Measurements from ENCODE around the gene ZER1. TPM values are rescaled to one million over a fixed set of nuclear protein-coding genes. Genes with fewer than 3 reads are reported as not detected.

ZER1 gene
- polyA plus RNA-seq, 1 experiment: 28.0 TPM

DNA sequence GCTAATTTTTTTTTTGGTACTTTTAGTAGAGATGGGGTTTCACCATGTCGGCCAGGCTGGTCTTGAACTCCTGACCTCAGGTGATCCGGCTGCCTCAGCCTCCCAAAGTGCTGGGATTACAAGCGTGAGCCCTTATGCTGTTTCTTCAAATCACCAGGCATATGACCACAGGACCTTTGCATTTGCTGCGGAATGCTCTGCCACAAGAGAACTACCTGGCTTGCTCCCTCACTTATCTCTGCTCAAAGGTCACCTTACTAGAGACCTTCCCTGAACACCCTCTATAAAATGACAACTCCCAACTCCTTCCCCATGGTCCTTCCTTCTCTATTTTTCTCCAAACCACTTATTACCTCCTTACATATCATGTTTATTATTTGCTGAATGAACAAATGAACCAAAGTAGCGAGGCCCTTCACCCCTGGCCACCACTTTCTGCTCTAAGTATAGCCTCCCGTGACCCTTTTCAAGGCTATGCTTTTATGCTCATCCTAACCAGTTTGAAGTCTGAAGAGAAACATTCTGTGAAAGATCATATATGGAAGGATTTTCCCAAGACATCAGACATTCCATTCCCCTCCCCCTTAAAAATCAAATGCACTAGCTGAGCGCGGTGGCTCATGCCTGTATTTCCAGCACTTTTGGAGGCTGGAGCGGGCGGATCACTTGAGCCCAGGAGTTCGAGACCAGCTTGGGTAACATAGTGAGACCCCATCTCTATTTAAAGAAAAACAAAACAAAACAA is 1.3 kb downstream of the ZER1 start:
- Histone ChIP-seq H3K27me3 (ENCODE audit: control insufficient read depth, insufficient read depth, low read length) (no peaks in the 10 kb centered on the region), H3K9me3 (ENCODE audit: control insufficient read depth, insufficient read depth, low read length) (peaks cover under 1% of the 10 kb centered on the region), H3K4me3 (ENCODE audit: low read depth, low read length) (peak overlapping the region; percentile 99), H3K27ac (ENCODE audit: low read depth, low read length) (no peak overlapping the region)
- DNase-seq (ENCODE audit: low read depth, low spot score): no peak
- TF ChIP-seq, protein P1, sequence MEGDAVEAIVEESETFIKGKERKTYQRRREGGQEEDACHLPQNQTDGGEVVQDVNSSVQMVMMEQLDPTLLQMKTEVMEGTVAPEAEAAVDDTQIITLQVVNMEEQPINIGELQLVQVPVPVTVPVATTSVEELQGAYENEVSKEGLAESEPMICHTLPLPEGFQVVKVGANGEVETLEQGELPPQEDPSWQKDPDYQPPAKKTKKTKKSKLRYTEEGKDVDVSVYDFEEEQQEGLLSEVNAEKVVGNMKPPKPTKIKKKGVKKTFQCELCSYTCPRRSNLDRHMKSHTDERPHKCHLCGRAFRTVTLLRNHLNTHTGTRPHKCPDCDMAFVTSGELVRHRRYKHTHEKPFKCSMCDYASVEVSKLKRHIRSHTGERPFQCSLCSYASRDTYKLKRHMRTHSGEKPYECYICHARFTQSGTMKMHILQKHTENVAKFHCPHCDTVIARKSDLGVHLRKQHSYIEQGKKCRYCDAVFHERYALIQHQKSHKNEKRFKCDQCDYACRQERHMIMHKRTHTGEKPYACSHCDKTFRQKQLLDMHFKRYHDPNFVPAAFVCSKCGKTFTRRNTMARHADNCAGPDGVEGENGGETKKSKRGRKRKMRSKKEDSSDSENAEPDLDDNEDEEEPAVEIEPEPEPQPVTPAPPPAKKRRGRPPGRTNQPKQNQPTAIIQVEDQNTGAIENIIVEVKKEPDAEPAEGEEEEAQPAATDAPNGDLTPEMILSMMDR (IDR thresholded peaks at IDR 0.05; ENCODE audit: low read depth, low read length): no peak
- ChIA-PET CTCF (interaction anchor here (0.6 to 1.9 kb wide), 3 partner anchors 14 to 158 kb away, joined by 3 to 10 read pairs (median 4); partner anchors contain the start of gene ENDOG), POLR2A (interaction anchor here (1.1 kb wide), 1 partner anchor 19 kb away, joined by 3 read pairs; no protein-coding TSS in a partner anchor)

DNA sequence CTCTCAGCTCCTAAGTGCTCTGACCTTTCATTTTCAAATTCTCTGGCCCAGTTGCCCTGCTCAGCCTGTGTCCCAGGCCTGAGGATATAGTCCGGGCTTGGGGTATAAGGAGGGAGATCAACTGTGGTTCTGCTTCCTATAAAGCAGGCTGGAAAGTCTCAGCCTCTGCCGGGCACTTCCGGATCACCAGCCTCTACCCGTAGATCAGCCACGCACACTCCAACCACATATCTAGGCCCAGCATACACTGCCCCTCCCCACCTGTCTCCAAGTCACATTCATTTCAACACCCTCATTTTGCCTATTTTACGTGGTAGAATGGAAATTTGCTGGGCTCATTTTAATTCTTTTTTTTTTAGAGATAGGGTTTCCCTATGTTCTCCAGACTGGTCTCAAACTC is 3.1 kb downstream of the ZER1 start:
- TF ChIP-seq, protein P1 (IDR thresholded peaks at IDR 0.05; ENCODE audit: low read depth, low read length): no peak
- POLR2A ChIA-PET: interaction anchor here (0.5 kb wide), 1 partner anchor 32 kb away, joined by 7 read pairs; no protein-coding TSS in a partner anchor

DNA sequence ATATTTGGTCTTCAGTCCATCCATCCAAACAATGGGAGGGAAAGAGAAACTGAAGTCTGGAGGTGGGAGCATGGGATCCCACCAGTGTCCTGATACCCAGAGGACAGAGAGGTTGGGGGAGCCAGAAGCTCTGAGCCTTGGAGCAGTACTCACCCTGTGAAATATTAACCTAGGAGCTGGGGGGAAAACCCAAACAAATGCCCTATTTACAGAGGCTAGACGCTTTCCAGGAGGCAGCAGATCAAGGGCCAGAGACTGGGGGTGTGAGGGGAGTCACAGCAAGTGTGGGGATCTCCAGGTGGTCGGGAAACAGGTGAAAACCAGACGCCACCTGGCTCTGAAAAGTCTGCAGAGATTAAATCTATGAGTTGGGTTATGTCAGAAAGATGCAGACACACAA is 6.2 kb downstream of the ZER1 start:
- Histone ChIP-seq H3K27me3 (ENCODE audit: control insufficient read depth, insufficient read depth, low read length) (no peaks in the 10 kb centered on the region), H3K27ac (ENCODE audit: low read depth, low read length) (no peak overlapping the region), H3K4me3 (ENCODE audit: low read depth, low read length) (no peak overlapping the region), H3K9me3 (ENCODE audit: control insufficient read depth, insufficient read depth, low read length) (no peaks in the 10 kb centered on the region)
- POLR2A ChIA-PET: no interaction called here
- TF ChIP-seq, protein P1 (IDR thresholded peaks at IDR 0.05; ENCODE audit: low read depth, low read length): no peak
- DNase-seq (ENCODE audit: low read depth, low spot score): no peak
- CTCF ChIA-PET: interaction anchor here (1.6 kb wide), 1 partner anchor 53 kb away, joined by 6 read pairs; the partner anchor contains the start of gene ENDOG

More for the DNA sequence above, 3.1 kb downstream of the ZER1 start:
- CTCF ChIA-PET: no interaction called here
- no peak for DNase-seq (ENCODE audit: low read depth, low spot score)
- H3K27ac ChIP-seq (ENCODE audit: low read depth, low read length): no peak overlapping the region
- H3K9me3 ChIP-seq (ENCODE audit: control insufficient read depth, insufficient read depth, low read length): no peaks in the 10 kb centered on the region; the same call in 1 of the 2 replicates
- H3K27me3 ChIP-seq (ENCODE audit: control insufficient read depth, insufficient read depth, low read length): no peaks in the 10 kb centered on the region
- H3K4me3 ChIP-seq (ENCODE audit: low read depth, low read length): no peak overlapping the region

DNA sequence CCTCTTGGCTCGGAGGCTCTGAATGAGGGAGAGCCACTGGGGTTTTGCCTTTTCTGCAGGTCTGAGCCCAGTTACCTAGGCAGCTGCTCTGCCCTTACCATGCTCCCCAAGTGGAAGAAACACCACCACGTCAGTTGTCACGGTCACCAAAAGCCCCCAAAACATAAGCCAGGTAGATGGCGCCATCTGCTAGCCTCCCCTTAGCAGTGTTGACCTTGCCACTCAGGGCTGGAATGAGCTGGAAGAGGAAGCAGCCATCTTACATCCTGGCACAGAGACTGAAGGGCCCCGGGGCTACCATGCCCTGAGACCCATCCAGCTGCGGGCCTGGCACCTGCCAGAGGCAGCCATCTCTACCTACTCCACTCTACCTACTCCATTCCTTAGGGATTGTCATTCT is 7.4 kb downstream of the ZER1 start:
- no peak overlapping the region for H3K4me3 ChIP-seq (ENCODE audit: low read depth, low read length)
- H3K27me3 ChIP-seq (ENCODE audit: control insufficient read depth, insufficient read depth, low read length): no peaks in the 10 kb centered on the region
- POLR2A ChIA-PET: no interaction called here
- TF ChIP-seq, protein P1 (IDR thresholded peaks at IDR 0.05; ENCODE audit: low read depth, low read length): no peak
- no peak overlapping the region for H3K27ac ChIP-seq (ENCODE audit: low read depth, low read length)
- DNase-seq (ENCODE audit: low read depth, low spot score): no peak
- CTCF ChIA-PET: interaction anchor here (0.5 to 1.6 kb wide), 3 partner anchors 19 to 62 kb away, joined by 3 to 6 read pairs (median 3); partner anchors contain the start of genes ENDOG and PKN3
- H3K9me3 ChIP-seq (ENCODE audit: control insufficient read depth, insufficient read depth, low read length): no peaks in the 10 kb centered on the region

Measured in AG04450 (cell line).